GM12892 (cell line): Measurements from ENCODE around the gene CEP83.

Experiments
- DNase-seq: peaks from one replicate; pipeline ENCODE4 v3.0.0; 2011; ENCODE audit not compliant: insufficient read length
- FAIRE-seq: peaks from 2 replicates; lab custom pipeline; 2011; peaks lifted over from hg19 to GRCh38; lab: Jason Lieb, UNC
- POLR2A ChIP-seq: IDR thresholded peaks from 2 replicates; pipeline ENCODE4 v1.6.1; 2011; ENCODE audit warnings: low read depth, low read length, control low read depth
- POLR2AphosphoS5 ChIP-seq: IDR thresholded peaks from 2 replicates; pipeline ENCODE4 v1.6.1; 2011; ENCODE audit warnings: low read depth, low read length, control low read depth
- TAF1 ChIP-seq: IDR thresholded peaks from 2 replicates; pipeline ENCODE4 v1.6.1; 2011; ENCODE audit warnings: low read depth, mild to moderate bottlenecking, control low read depth, low read length, borderline replicate concordance

Gene CEP83

DNA sequence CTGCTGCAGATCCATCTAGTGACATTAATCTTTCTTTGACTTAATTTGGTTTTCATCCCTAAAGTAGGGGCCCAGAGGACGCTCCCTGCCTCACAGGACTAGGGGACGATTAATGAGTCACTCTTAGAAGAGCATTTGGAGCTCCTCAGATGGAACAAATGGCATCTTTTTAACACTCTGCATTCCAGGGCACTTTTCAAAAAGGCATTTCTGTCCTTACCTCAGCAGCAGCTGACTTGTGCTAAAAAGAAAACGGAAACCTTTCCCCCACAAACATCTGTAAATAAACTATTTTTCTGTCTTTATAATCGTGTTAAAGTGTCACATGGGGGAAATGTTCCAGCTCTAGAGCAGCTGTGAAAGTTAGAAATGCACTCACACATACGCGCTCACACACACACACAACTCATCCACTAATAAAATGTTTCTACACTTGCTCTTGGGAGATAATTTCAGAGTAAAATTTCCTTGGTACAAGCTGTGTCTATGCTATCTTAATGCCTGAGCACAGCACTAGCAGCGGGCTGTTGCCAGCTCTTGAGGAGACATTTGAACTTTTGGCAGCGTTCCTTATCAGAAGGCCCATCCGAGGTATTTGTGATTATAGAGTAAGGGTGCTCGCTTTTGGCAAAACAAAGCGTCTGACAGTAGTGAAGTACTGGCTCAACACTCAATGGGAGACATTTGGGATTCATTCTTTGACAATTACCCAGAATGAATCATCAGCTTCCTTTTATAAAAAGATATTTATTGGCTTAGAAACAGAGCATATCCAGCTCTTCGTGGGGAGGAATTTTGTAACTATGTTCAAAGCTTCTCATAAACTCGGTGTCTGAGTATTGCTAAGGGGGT, 170.0 kb downstream of the CEP83 start:
- FAIRE-seq: no peak
- TF ChIP-seq POLR2AphosphoS5 (no peak), POLR2A (no peak), TAF1 (no peak)
- DNase-seq: no peak

GRCh38 chr12:94287245-94287628, 172.4 kb downstream of the CEP83 start:
- TF ChIP-seq TAF1: no peak
- no peak for TF ChIP-seq POLR2AphosphoS5
- TF ChIP-seq POLR2A: no peak
- no peak for DNase-seq
- no peak for FAIRE-seq

GRCh38 chr12:94286583-94287244, 173.0 kb downstream of the CEP83 start:
- no peak for DNase-seq
- no peak for TF ChIP-seq POLR2A
- TF ChIP-seq TAF1: no peak
- TF ChIP-seq POLR2AphosphoS5: no peak
- no peak for FAIRE-seq

- FAIRE-seq (no peak), DNase-seq (no peak)
- no peak for TF ChIP-seq POLR2A
- no peak for TF ChIP-seq TAF1
- TF ChIP-seq POLR2AphosphoS5: no peak
These were observed 173.6 kb downstream of the CEP83 start for GRCh38 chr12:94285943-94286582.

- TF ChIP-seq POLR2A: no peak
- TF ChIP-seq TAF1: no peak
- TF ChIP-seq POLR2AphosphoS5: no peak
- FAIRE-seq (no peak), DNase-seq (no peak)
These were observed 174.8 kb downstream of the CEP83 start for GRCh38 chr12:94284859-94285258.

DNA sequence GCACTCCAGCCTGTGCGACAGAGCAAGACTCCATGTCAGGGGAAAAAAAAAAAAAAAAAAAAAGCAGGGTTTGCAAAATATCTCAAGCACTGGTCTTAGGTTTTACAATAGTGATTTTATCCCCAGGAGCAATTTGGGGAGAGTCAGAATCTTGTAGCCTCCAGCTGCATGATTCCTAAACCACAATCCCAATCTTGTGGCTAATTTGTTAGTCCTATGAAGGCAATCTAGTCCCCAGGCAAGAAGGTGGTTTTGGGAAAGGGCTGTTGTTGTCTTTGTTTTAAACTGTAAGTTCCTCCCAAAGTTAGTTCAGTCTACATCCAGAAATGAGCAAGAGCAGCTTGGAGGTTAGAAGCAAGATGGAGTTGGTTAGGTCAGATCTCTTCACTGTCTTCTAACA, 175.6 kb downstream of the CEP83 start:
- TF ChIP-seq POLR2A: no peak
- no peak for TF ChIP-seq POLR2AphosphoS5
- TF ChIP-seq TAF1: no peak
- no peak for DNase-seq

DNA sequence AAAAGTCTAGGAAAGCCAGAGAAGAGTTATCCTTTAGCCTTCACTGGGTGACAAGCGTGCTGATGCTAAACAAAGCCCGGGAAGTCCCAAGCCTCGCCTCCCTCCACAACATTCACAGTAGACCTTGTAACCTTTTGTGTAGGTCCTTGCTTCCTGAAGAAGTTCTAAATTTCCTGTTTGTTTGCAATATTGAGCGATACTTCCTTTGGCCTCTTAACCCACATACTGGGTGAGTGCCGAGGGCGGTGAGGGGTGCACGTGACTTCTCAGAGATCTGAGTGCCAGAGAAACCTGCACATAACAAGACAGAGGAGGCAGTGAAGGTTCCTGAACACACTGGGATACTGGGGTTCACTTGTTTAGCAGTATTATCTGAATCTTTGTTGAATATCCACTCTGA, 177.0 kb downstream of the CEP83 start:
- no peak for TF ChIP-seq POLR2AphosphoS5
- TF ChIP-seq TAF1: no peak
- TF ChIP-seq POLR2A: no peak
- DNase-seq: no peak
- peak; percentile 40 for FAIRE-seq

More for the DNA sequence above, 175.6 kb downstream of the CEP83 start:
- no peak for FAIRE-seq

GRCh38 chr12:94280063-94280462, 179.6 kb downstream of the CEP83 start:
- FAIRE-seq: no peak
- no peak for TF ChIP-seq POLR2AphosphoS5
- no peak for TF ChIP-seq TAF1
- no peak for TF ChIP-seq POLR2A
- DNase-seq: no peak

GRCh38 chr12:94277426-94278000, 182.2 kb downstream of the CEP83 start:
- FAIRE-seq: no peak
- TF ChIP-seq POLR2AphosphoS5: no peak
- no peak for TF ChIP-seq POLR2A
- TF ChIP-seq TAF1: no peak
- no peak for DNase-seq

- TF ChIP-seq TAF1 (no peak), POLR2AphosphoS5 (no peak; the same call in 1 of the 2 replicates), POLR2A (no peak)
- FAIRE-seq: no peak
- no peak for DNase-seq
These were observed 182.9 kb downstream of the CEP83 start for GRCh38 chr12:94276725-94277124.

- FAIRE-seq: no peak
- TF ChIP-seq POLR2A: no peak
- no peak for DNase-seq
These were observed 186.4 kb downstream of the CEP83 start for GRCh38 chr12:94273272-94273671.
